Activated naive CD8-positive, alpha-beta T cell treated with anti-CD3 and anti-CD28 coated beads, Interleukin-2, amount 10 ng/mL, durations not matched to agents 7 days and 5 days (primary cell): ENCODE results near the gene C2orf72. TPM values are rescaled to one million over a fixed set of nuclear protein-coding genes. Genes with fewer than 3 reads are reported as not detected.
A peak's percentile ranks its signal among the peaks of the same experiment; 100 is the strongest.
"Not testable (repeated sequence)": the region's sequence is repeated elsewhere in the genome, so short reads cannot be mapped to it uniquely, and the experiment has no call there.

ENCODE experiments used
- ATAC-seq: fragments of 150-1000 bp; cut with Tn5 transposase; one replicate; pipeline ENCODE4 v1.10.0; 2021; ENCODE audit warnings: low read depth, moderate library complexity
- POLR2A ChIA-PET: fragments of 350-600 bp; sonication (Branson Sonifier 250); formaldehyde crosslinking; loops from one replicate; lab custom pipeline; 2021; ENCODE audit warnings: antibody characterized with exemption; lab: Charles Lee
- DNase-seq: peaks from one replicate; pipeline ENCODE4 v3.0.0; 2021
- H3K27ac Mint-ChIP-seq: one replicate; pipeline ENCODE4 v1.8.0; 2022; ENCODE audit warnings: mild to moderate bottlenecking, mixed read lengths
- H3K27me3 Mint-ChIP-seq: one replicate; pipeline ENCODE4 v1.8.0; 2022; ENCODE audit warnings: mild to moderate bottlenecking, moderate library complexity, mixed read lengths
- H3K36me3 Mint-ChIP-seq: one replicate; pipeline ENCODE4 v1.8.0; 2021; ENCODE audit warnings: mild to moderate bottlenecking, mixed read lengths
- H3K4me1 Mint-ChIP-seq: one replicate; pipeline ENCODE4 v1.8.0; 2021; ENCODE audit warnings: mixed read lengths
- H3K4me3 Mint-ChIP-seq: one replicate; pipeline ENCODE4 v1.8.0; 2022; ENCODE audit warnings: mild to moderate bottlenecking, moderate library complexity, mixed read lengths
- H3K9me3 Mint-ChIP-seq: one replicate; pipeline ENCODE4 v1.8.0; 2021; ENCODE audit warnings: mixed read lengths
- total RNA-seq, 2 experiments: library from RNA; stranded (reverse); gene quantifications; one replicate each; pipeline ENCODE4 v1.2.3, GENCODE V29; 2021

Gene C2orf72
- total RNA-seq, 2 experiments from 2014 or later: 0.47 to 0.48 TPM

GRCh38 chr2:231004930-231005329 is 32.4 kb upstream of the C2orf72 start:
- ATAC-seq, H3K9me3 Mint-ChIP-seq, POLR2A ChIA-PET, H3K4me3 Mint-ChIP-seq, DNase-seq, H3K4me1 Mint-ChIP-seq, H3K36me3 Mint-ChIP-seq: not testable (repeated sequence)
- Mint-ChIP-seq H3K27me3 (peaks cover 30% of the 10 kb centered on the region), H3K27ac (peak overlapping the region; percentile 15)

GRCh38 chr2:231007286-231008098 is 29.8 kb upstream of the C2orf72 start:
- peaks cover 8% of the 10 kb centered on the region for H3K36me3 Mint-ChIP-seq
- H3K9me3 Mint-ChIP-seq: peaks cover 9% of the 10 kb centered on the region
- H3K4me1 Mint-ChIP-seq: peaks cover 2% of the 10 kb centered on the region
- H3K27me3 Mint-ChIP-seq: peaks cover 17% of the 10 kb centered on the region
- no peak overlapping the region for H3K4me3 Mint-ChIP-seq
- POLR2A ChIA-PET: no interaction called here
- DNase-seq (no peak), ATAC-seq (no peak)
- H3K27ac Mint-ChIP-seq: no peak overlapping the region

- no peak overlapping the region for H3K27ac Mint-ChIP-seq
- POLR2A ChIA-PET: no interaction called here
- peaks cover 17% of the 10 kb centered on the region for H3K27me3 Mint-ChIP-seq
- peaks cover 8% of the 10 kb centered on the region for H3K36me3 Mint-ChIP-seq
- ATAC-seq: no peak
- peaks cover 2% of the 10 kb centered on the region for H3K4me1 Mint-ChIP-seq
- H3K9me3 Mint-ChIP-seq: peaks cover 9% of the 10 kb centered on the region
- no peak for DNase-seq
- H3K4me3 Mint-ChIP-seq: no peak overlapping the region
These were observed 29.2 kb upstream of the C2orf72 start for GRCh38 chr2:231008131-231008530.

GRCh38 chr2:231009236-231009919 is 27.9 kb upstream of the C2orf72 start:
- H3K4me3 Mint-ChIP-seq: no peak overlapping the region
- POLR2A ChIA-PET: no interaction called here
- peaks cover 9% of the 10 kb centered on the region for H3K9me3 Mint-ChIP-seq
- DNase-seq (no peak), ATAC-seq (no peak)
- peaks cover 8% of the 10 kb centered on the region for H3K36me3 Mint-ChIP-seq
- H3K4me1 Mint-ChIP-seq: peaks cover 2% of the 10 kb centered on the region
- peaks cover 14% of the 10 kb centered on the region for H3K27me3 Mint-ChIP-seq
- H3K27ac Mint-ChIP-seq: no peak overlapping the region

- Mint-ChIP-seq H3K4me3 (no peak overlapping the region), H3K4me1 (peaks cover 2% of the 10 kb centered on the region), H3K36me3 (peaks cover 4% of the 10 kb centered on the region), H3K27me3 (peaks cover 14% of the 10 kb centered on the region), H3K9me3 (peaks cover 3% of the 10 kb centered on the region), H3K27ac (no peak overlapping the region)
- DNase-seq (no peak), ATAC-seq (no peak)
- POLR2A ChIA-PET: no interaction called here
These were observed 27.1 kb upstream of the C2orf72 start for GRCh38 chr2:231010201-231010730.

GRCh38 chr2:231011526-231011925 is 25.8 kb upstream of the C2orf72 start:
- Mint-ChIP-seq H3K4me1 (no peaks in the 10 kb centered on the region), H3K27ac (no peak overlapping the region), H3K27me3 (peaks cover 18% of the 10 kb centered on the region), H3K9me3 (no peaks in the 10 kb centered on the region), H3K36me3 (no peaks in the 10 kb centered on the region), H3K4me3 (no peak overlapping the region)
- DNase-seq: no peak
- ATAC-seq: no peak
- POLR2A ChIA-PET: interaction anchor here (0.7 kb wide), 1 partner anchor 274 kb away, joined by 4 read pairs; no protein-coding TSS in a partner anchor

- Mint-ChIP-seq H3K27ac (no peak overlapping the region), H3K27me3 (peaks cover 25% of the 10 kb centered on the region), H3K4me3 (no peak overlapping the region), H3K4me1 (no peaks in the 10 kb centered on the region), H3K36me3 (no peaks in the 10 kb centered on the region), H3K9me3 (no peaks in the 10 kb centered on the region)
- POLR2A ChIA-PET: no interaction called here
- no peak for ATAC-seq
- DNase-seq: no peak
These were observed 24.9 kb upstream of the C2orf72 start for GRCh38 chr2:231012463-231012862.

GRCh38 chr2:231013820-231014219 is 23.5 kb upstream of the C2orf72 start:
- Mint-ChIP-seq H3K4me1 (no peaks in the 10 kb centered on the region), H3K27ac (no peak overlapping the region), H3K4me3 (no peak overlapping the region), H3K9me3 (no peaks in the 10 kb centered on the region), H3K27me3 (peaks cover 26% of the 10 kb centered on the region), H3K36me3 (no peaks in the 10 kb centered on the region)
- POLR2A ChIA-PET: interaction anchor here (0.7 kb wide), 1 partner anchor 92 kb away, joined by 4 read pairs; no protein-coding TSS in a partner anchor
- ATAC-seq (no peak), DNase-seq (no peak)

- no peaks in the 10 kb centered on the region for H3K36me3 Mint-ChIP-seq
- no peaks in the 10 kb centered on the region for H3K4me1 Mint-ChIP-seq
- no peaks in the 10 kb centered on the region for H3K9me3 Mint-ChIP-seq
- peaks cover 26% of the 10 kb centered on the region for H3K27me3 Mint-ChIP-seq
- ATAC-seq (no peak), DNase-seq (no peak)
- POLR2A ChIA-PET: no interaction called here
- no peak overlapping the region for H3K4me3 Mint-ChIP-seq
- no peak overlapping the region for H3K27ac Mint-ChIP-seq
These were observed 21.8 kb upstream of the C2orf72 start for GRCh38 chr2:231015478-231015877.

GRCh38 chr2:231015926-231016325 is 21.4 kb upstream of the C2orf72 start:
- H3K9me3 Mint-ChIP-seq: no peaks in the 10 kb centered on the region
- POLR2A ChIA-PET: no interaction called here
- peaks cover 29% of the 10 kb centered on the region for H3K27me3 Mint-ChIP-seq
- no peaks in the 10 kb centered on the region for H3K36me3 Mint-ChIP-seq
- no peak for ATAC-seq
- H3K4me3 Mint-ChIP-seq: no peak overlapping the region
- H3K27ac Mint-ChIP-seq: no peak overlapping the region
- no peak for DNase-seq
- H3K4me1 Mint-ChIP-seq: no peaks in the 10 kb centered on the region

GRCh38 chr2:231016566-231017230 is 20.6 kb upstream of the C2orf72 start:
- H3K9me3 Mint-ChIP-seq: no peaks in the 10 kb centered on the region

GRCh38 chr2:231017231-231017598 is 20.1 kb upstream of the C2orf72 start:
- H3K27me3 Mint-ChIP-seq: peaks cover 33% of the 10 kb centered on the region
- H3K27ac Mint-ChIP-seq: no peak overlapping the region
- H3K36me3 Mint-ChIP-seq: no peaks in the 10 kb centered on the region
- ATAC-seq (no peak), DNase-seq (no peak)
- no peak overlapping the region for H3K4me3 Mint-ChIP-seq
- H3K4me1 Mint-ChIP-seq: no peaks in the 10 kb centered on the region
- POLR2A ChIA-PET: no interaction called here
- no peaks in the 10 kb centered on the region for H3K9me3 Mint-ChIP-seq

More at GRCh38 chr2:231016566-231017230, 20.6 kb upstream of the C2orf72 start:
- no peak overlapping the region for H3K27ac Mint-ChIP-seq
- POLR2A ChIA-PET: no interaction called here
- no peaks in the 10 kb centered on the region for H3K4me1 Mint-ChIP-seq
- no peak overlapping the region for H3K4me3 Mint-ChIP-seq
- no peak for ATAC-seq
- DNase-seq: no peak
- peaks cover 29% of the 10 kb centered on the region for H3K27me3 Mint-ChIP-seq
- H3K36me3 Mint-ChIP-seq: no peaks in the 10 kb centered on the region

- H3K9me3 Mint-ChIP-seq: no peaks in the 10 kb centered on the region
- no peak for ATAC-seq
- H3K27me3 Mint-ChIP-seq: peaks cover 24% of the 10 kb centered on the region
- H3K4me1 Mint-ChIP-seq: no peaks in the 10 kb centered on the region
- no peak overlapping the region for H3K27ac Mint-ChIP-seq
- no peak for DNase-seq
- H3K36me3 Mint-ChIP-seq: no peaks in the 10 kb centered on the region
- no peak overlapping the region for H3K4me3 Mint-ChIP-seq
- POLR2A ChIA-PET: interaction anchor here (0.7 kb wide), 1 partner anchor 1093 kb away, joined by 5 read pairs; no protein-coding TSS in a partner anchor
These were observed 19.1 kb upstream of the C2orf72 start for GRCh38 chr2:231018184-231018583.
